Naive thymus-derived CD4-positive, alpha-beta T cell (primary cell): Measurements from ENCODE around the gene HECW1. TPM values are rescaled to one million over a fixed set of nuclear protein-coding genes. Genes with fewer than 3 reads are reported as not detected.
A peak's percentile ranks its signal among the peaks of the same experiment; 100 is the strongest.

ENCODE experiments used
- ATAC-seq: fragments of 150-1000 bp; cut with Tn5 transposase; 2 replicates; pipeline ENCODE4 v1.10.0; 2021; ENCODE audit warnings: mild to moderate bottlenecking, moderate library complexity
- CTCF ChIA-PET: fragments of 350-600 bp; sonication (Branson Sonifier 250); formaldehyde crosslinking; loops from one replicate; lab custom pipeline; 2021; ENCODE audit warnings: antibody characterized with exemption; lab: Charles Lee
- POLR2A ChIA-PET: fragments of 350-600 bp; sonication (Branson Sonifier 250); formaldehyde crosslinking; loops from one replicate; lab custom pipeline; 2021; ENCODE audit warnings: antibody characterized with exemption, inconsistent platforms; lab: Charles Lee
- DNase-seq, 9 donors: peaks; one replicate each; pipeline versions ENCODE4 v3.0.0 to v3.0.0-alpha.2; 2020 to 2022; ENCODE audit warnings: mixed read lengths in 1 of 9
- H3K27ac ChIP-seq: one replicate; pipeline ENCODE4 v1.7.0; 2013; ENCODE audit warnings: mild to moderate bottlenecking, low read depth, low read length, moderate library complexity
- H3K27me3 ChIP-seq, 2 donors: one replicate each; pipeline ENCODE4 v1.7.0; 2013; ENCODE audit warnings: low read length in 2 of 2, mild to moderate bottlenecking in 2 of 2, moderate library complexity in 2 of 2; ENCODE audit not compliant: control insufficient read depth in 2 of 2, insufficient read depth in 2 of 2
- H3K36me3 ChIP-seq, 3 experiments: 1 replicate in 2 of 3; 2 replicates in 1 of 3; pipeline ENCODE4 v1.7.0; 2013; ENCODE audit warnings: low read length in 3 of 3, mild to moderate bottlenecking in 3 of 3, moderate library complexity in 1 of 3; ENCODE audit not compliant: insufficient read depth in 3 of 3, control insufficient read depth in 2 of 3
- H3K4me1 ChIP-seq, 2 donors: one replicate each; pipeline ENCODE4 v1.7.0; 2013; ENCODE audit warnings: low read length in 2 of 2, mild to moderate bottlenecking in 2 of 2, moderate library complexity in 1 of 2; ENCODE audit not compliant: control insufficient read depth in 2 of 2, insufficient read depth in 2 of 2
- H3K4me3 ChIP-seq: 2 replicates; pipeline ENCODE4 v1.7.0; 2013; ENCODE audit warnings: mild to moderate bottlenecking, low read length
- H3K9me3 ChIP-seq, 3 experiments: 1 replicate in 2 of 3; 2 replicates in 1 of 3; pipeline ENCODE4 v1.7.0; 2013; ENCODE audit warnings: low read length in 3 of 3; ENCODE audit not compliant: control insufficient read depth in 2 of 3
- H3K27ac Mint-ChIP-seq, 9 donors: one replicate each; pipeline ENCODE4 v1.8.0; 2020 to 2022; ENCODE audit warnings: mixed read lengths in 9 of 9, mild to moderate bottlenecking in 8 of 9, moderate library complexity in 5 of 9, inconsistent platforms in 2 of 9
- H3K27me3 Mint-ChIP-seq, 5 donors: one replicate each; pipeline ENCODE4 v1.8.0; 2021 to 2022; ENCODE audit warnings: mixed read lengths in 5 of 5, mild to moderate bottlenecking in 1 of 5
- H3K36me3 Mint-ChIP-seq, 5 donors: one replicate each; pipeline ENCODE4 v1.8.0; 2020 to 2022; ENCODE audit warnings: mixed read lengths in 5 of 5, mild to moderate bottlenecking in 3 of 5, inconsistent platforms in 1 of 5
- H3K4me1 Mint-ChIP-seq, 7 donors: one replicate each; pipeline ENCODE4 v1.8.0; 2020 to 2022; ENCODE audit warnings: mixed read lengths in 7 of 7, mild to moderate bottlenecking in 3 of 7, inconsistent platforms in 1 of 7
- H3K4me3 Mint-ChIP-seq, 10 donors: one replicate each; pipeline ENCODE4 v1.8.0; 2020 to 2022; ENCODE audit warnings: mild to moderate bottlenecking in 10 of 10, mixed read lengths in 10 of 10, moderate library complexity in 6 of 10, inconsistent platforms in 2 of 10
- H3K9me3 Mint-ChIP-seq, 11 donors: one replicate each; pipeline ENCODE4 v1.8.0; 2020 to 2022; ENCODE audit warnings: mixed read lengths in 11 of 11, mild to moderate bottlenecking in 4 of 11, inconsistent platforms in 1 of 11, moderate library complexity in 1 of 11
- intact Hi-C, 2 donors: fragments of 100-400 bp; cut with micrococcal nuclease; formaldehyde crosslinking; loops; one replicate each; pipeline ENCODE4 v1.15.1; 2023
- polyA plus RNA-seq, 2 donors: library from polyadenylated mRNA; unstranded; fragments of 300-500 nt; fragmentation: Illumina TruSeq; gene quantifications; one replicate each; pipeline ENCODE4 v1.2.3, GENCODE V29; 2021
- total RNA-seq, 6 experiments: library from RNA in 5 of 6; stranded (reverse) in 5 of 6; gene quantifications; 1 replicate in 5 of 6; 2 replicates in 1 of 6; pipeline ENCODE4 v1.2.3 and lab custom pipeline; 2021 to 2026

Gene HECW1
- total and polyA plus RNA-seq, 7 experiments from 2014 or later, result not detected

DNA sequence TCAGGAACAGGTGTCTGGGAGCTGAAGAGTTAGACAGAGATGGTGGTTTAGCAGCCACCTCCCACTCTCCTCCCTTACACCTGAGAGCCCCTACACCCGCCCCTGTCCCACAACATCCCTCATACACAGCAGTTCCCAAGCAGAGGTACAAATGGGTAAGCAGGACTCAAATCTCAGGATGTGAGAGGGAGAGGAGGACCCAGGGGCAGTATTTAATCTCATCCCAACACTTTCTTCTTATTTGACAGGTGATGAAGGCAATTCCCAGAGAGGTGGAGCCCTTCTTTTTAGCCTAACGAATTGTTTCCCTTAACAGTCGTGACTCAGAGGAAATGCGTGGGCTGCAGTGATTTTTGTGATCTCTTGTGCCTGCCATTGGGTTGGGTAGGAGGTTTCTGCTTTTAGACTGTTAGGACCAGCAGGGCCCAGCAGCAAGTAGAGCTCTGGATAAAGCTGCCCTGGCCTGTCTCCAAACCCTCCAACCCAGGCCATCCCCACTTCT is 191.3 kb downstream of the HECW1 start:
- Histone ChIP-seq H3K27ac (no peak overlapping the region), H3K27me3 (no peaks in the 10 kb centered on the region), H3K36me3 (no peaks in the 10 kb centered on the region), H3K9me3 (no peaks in the 10 kb centered on the region), H3K4me1 (no peaks in the 10 kb centered on the region), H3K4me3 (no peak overlapping the region)
- no peak for ATAC-seq
- H3K27ac Mint-ChIP-seq, result peak overlapping the region in 1 of 9 donors; percentile 61
- no peaks in the 10 kb centered on the region for H3K9me3 Mint-ChIP-seq
- peak in 2 of 9 donors; percentile 2 to 45 for DNase-seq
- intact Hi-C loops, result no loop called here
- peak overlapping the region in 2 of 10 donors; percentile 8 to 27 for H3K4me3 Mint-ChIP-seq
- CTCF ChIA-PET, result no interaction called here
- no peaks in the 10 kb centered on the region for H3K36me3 Mint-ChIP-seq
- H3K27me3 Mint-ChIP-seq, result peaks cover 0 to 7% (median 0%) of the 10 kb centered on the region in 5 donors
- POLR2A ChIA-PET, result no interaction called here
- H3K4me1 Mint-ChIP-seq, result peaks cover 0 to 30% (median 26%) of the 10 kb centered on the region in 7 donors

DNA sequence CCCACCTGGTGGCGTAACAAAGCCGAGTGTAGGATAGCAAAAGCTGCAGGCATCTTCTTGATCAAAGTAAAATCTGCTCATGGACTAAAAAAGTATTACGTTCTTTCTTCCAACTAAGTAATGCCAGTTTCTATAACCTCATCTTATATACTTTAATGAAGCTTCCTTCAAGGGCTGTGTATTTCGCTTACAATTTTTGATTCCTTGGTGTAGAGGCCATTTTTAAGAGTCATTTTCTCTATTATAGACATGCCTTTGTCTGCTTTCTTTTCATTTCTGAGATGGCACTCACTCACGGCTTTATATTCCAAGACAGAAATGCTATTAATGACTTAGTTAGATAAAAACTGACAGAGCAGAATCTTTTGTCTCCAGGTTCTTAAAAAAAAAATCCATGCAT is 194.0 kb downstream of the HECW1 start:
- Histone ChIP-seq H3K27ac (no peak overlapping the region), H3K36me3 (no peaks in the 10 kb centered on the region), H3K4me1 (no peaks in the 10 kb centered on the region), H3K9me3 (no peaks in the 10 kb centered on the region), H3K4me3 (no peak overlapping the region), H3K27me3 (no peaks in the 10 kb centered on the region)
- ChIA-PET POLR2A (no interaction called here), CTCF (no interaction called here)
- Mint-ChIP-seq H3K4me3 (no peak overlapping the region), H3K27ac (no peak overlapping the region), H3K9me3 (no peaks in the 10 kb centered on the region), H3K4me1 (peaks cover 0 to 30% (median 26%) of the 10 kb centered on the region in 7 donors), H3K27me3 (no peaks in the 10 kb centered on the region), H3K36me3 (no peaks in the 10 kb centered on the region)
- no peak for ATAC-seq
- intact Hi-C loops, result no loop called here
- DNase-seq, result no peak

- no peaks in the 10 kb centered on the region for H3K27me3 ChIP-seq
- H3K9me3 Mint-ChIP-seq, result no peaks in the 10 kb centered on the region
- intact Hi-C loops, result no loop called here
- no peaks in the 10 kb centered on the region for H3K9me3 ChIP-seq
- no peak for ATAC-seq
- CTCF ChIA-PET, result no interaction called here
- no peaks in the 10 kb centered on the region for H3K27me3 Mint-ChIP-seq
- H3K4me3 Mint-ChIP-seq, result no peak overlapping the region
- no peak overlapping the region for H3K27ac ChIP-seq
- H3K36me3 ChIP-seq, result no peaks in the 10 kb centered on the region
- no peaks in the 10 kb centered on the region for H3K36me3 Mint-ChIP-seq
- no peaks in the 10 kb centered on the region for H3K4me1 ChIP-seq
- peaks cover 0 to 29% (median 25%) of the 10 kb centered on the region in 7 donors for H3K4me1 Mint-ChIP-seq
- DNase-seq, result no peak
- POLR2A ChIA-PET, result no interaction called here
- H3K4me3 ChIP-seq, result no peak overlapping the region
- H3K27ac Mint-ChIP-seq, result no peak overlapping the region
Measured at GRCh38 chr7:43307522-43307921, 195.1 kb downstream of the HECW1 start.

DNA sequence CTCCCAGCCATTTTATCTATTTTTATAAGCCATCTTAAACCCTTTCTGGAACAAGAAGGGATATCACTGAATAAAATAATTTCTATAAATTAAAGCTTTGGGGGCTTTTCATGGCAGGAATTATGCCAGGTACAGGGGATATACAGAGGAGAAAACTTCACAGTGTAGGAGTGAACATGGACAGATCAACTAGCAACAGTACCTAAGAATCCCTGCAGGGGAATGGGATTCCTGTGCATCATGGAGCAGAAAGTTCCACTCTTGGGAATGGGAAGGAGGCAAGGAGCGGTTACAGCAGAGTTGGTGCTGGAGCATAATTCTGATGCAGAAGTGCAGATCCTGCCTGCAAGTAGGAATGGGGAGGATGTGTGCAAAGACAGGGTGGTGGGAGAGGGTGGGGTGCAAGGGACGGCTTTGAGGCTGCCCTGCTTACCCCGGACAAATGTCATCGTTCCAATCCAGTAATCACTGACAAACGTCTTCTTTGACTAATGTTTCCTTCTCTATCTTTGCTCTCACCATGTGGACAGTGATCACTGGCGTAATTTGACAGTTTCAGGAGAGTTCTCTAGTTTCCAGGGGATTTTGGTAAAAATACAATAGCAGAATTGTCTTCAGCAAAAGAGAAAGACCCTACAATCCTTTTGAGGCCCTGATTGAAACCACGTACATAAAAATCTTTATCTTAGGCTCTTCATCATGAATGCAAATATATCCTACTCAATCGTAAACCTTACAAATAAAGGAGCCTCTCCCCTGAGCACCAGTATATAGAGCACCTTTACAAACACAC is 196.7 kb downstream of the HECW1 start:
- CTCF ChIA-PET, result no interaction called here
- H3K27me3 Mint-ChIP-seq, result no peaks in the 10 kb centered on the region
- intact Hi-C loops, result loop anchor here in 1 of 2 donors (2.0 kb wide), 1 partner anchor 62 kb away; no protein-coding TSS in a partner anchor
- Histone ChIP-seq H3K27me3 (no peaks in the 10 kb centered on the region), H3K9me3 (no peaks in the 10 kb centered on the region), H3K4me1 (no peaks in the 10 kb centered on the region), H3K4me3 (no peak overlapping the region), H3K36me3 (no peaks in the 10 kb centered on the region), H3K27ac (no peak overlapping the region)
- DNase-seq, result no peak
- H3K27ac Mint-ChIP-seq, result no peak overlapping the region
- no peak overlapping the region for H3K4me3 Mint-ChIP-seq
- H3K36me3 Mint-ChIP-seq, result no peaks in the 10 kb centered on the region
- ATAC-seq, result no peak
- H3K4me1 Mint-ChIP-seq, result peaks cover 0 to 16% (median 11%) of the 10 kb centered on the region in 7 donors
- H3K9me3 Mint-ChIP-seq, result no peaks in the 10 kb centered on the region
- POLR2A ChIA-PET, result no interaction called here

- H3K4me1 Mint-ChIP-seq, result peaks cover 0 to 19% (median 16%) of the 10 kb centered on the region in 7 donors
- H3K27me3 Mint-ChIP-seq, result no peaks in the 10 kb centered on the region
- DNase-seq (no peak), ATAC-seq (no peak)
- POLR2A ChIA-PET, result no interaction called here
- no peaks in the 10 kb centered on the region for H3K36me3 Mint-ChIP-seq
- no peak overlapping the region for H3K27ac Mint-ChIP-seq
- peaks cover 0 to 1% (median 0%) of the 10 kb centered on the region in 11 donors for H3K9me3 Mint-ChIP-seq
- intact Hi-C loops, result loop anchor here in 1 of 2 donors (2.0 kb wide), 1 partner anchor 61 kb away; no protein-coding TSS in a partner anchor
- no peaks in the 10 kb centered on the region for H3K4me1 ChIP-seq
- CTCF ChIA-PET, result no interaction called here
- no peaks in the 10 kb centered on the region for H3K36me3 ChIP-seq
- no peak overlapping the region for H3K27ac ChIP-seq
- no peaks in the 10 kb centered on the region for H3K27me3 ChIP-seq
- H3K9me3 ChIP-seq, result no peaks in the 10 kb centered on the region
- no peak overlapping the region for H3K4me3 Mint-ChIP-seq
- no peak overlapping the region for H3K4me3 ChIP-seq
Measured at GRCh38 chr7:43309706-43310022, 197.2 kb downstream of the HECW1 start.

DNA sequence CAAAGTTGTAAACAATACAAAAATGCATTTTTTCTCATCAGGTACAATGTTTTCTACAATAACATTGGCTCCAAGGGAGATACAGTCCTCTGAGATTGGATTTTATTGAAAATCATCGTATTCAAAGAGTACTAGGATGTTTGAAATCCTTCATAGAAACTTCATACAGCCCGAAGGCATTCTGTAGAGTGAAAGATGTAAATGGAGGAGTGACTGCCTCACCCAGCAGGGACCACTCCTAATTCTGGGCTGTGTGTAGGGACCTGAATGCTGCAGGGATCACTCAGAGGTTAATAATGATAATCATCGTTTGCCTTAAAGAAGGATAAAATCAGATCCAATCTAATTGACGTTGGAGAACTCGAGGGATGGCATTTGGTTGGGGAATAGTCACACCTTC is 198.6 kb downstream of the HECW1 start:
- Histone ChIP-seq H3K27ac (no peak overlapping the region), H3K4me1 (no peaks in the 10 kb centered on the region), H3K4me3 (no peak overlapping the region), H3K27me3 (no peaks in the 10 kb centered on the region), H3K36me3 (no peaks in the 10 kb centered on the region), H3K9me3 (no peaks in the 10 kb centered on the region)
- peaks cover 0 to 14% (median 12%) of the 10 kb centered on the region in 7 donors for H3K4me1 Mint-ChIP-seq
- CTCF ChIA-PET, result no interaction called here
- H3K9me3 Mint-ChIP-seq, result peaks cover 0 to 1% (median 0%) of the 10 kb centered on the region in 11 donors
- H3K4me3 Mint-ChIP-seq, result no peak overlapping the region
- ATAC-seq (no peak), DNase-seq (no peak)
- H3K27ac Mint-ChIP-seq, result no peak overlapping the region
- POLR2A ChIA-PET, result no interaction called here
- no peaks in the 10 kb centered on the region for H3K27me3 Mint-ChIP-seq
- intact Hi-C loops, result no loop called here
- no peaks in the 10 kb centered on the region for H3K36me3 Mint-ChIP-seq

GRCh38 chr7:43311694-43312093 is 199.2 kb downstream of the HECW1 start:
- H3K4me3 ChIP-seq, result no peak overlapping the region
- Mint-ChIP-seq H3K4me1 (peaks cover 0 to 14% (median 11%) of the 10 kb centered on the region in 7 donors), H3K27me3 (peaks cover 0 to under 1% (median 0%) of the 10 kb centered on the region in 5 donors), H3K27ac (no peak overlapping the region), H3K4me3 (no peak overlapping the region), H3K9me3 (peaks cover 0 to 1% (median 0%) of the 10 kb centered on the region in 11 donors), H3K36me3 (no peaks in the 10 kb centered on the region)
- CTCF ChIA-PET, result no interaction called here
- no peak for ATAC-seq
- H3K27ac ChIP-seq, result no peak overlapping the region
- POLR2A ChIA-PET, result no interaction called here
- H3K36me3 ChIP-seq, result no peaks in the 10 kb centered on the region
- DNase-seq, result no peak
- H3K4me1 ChIP-seq, result no peaks in the 10 kb centered on the region
- intact Hi-C loops, result no loop called here
- H3K27me3 ChIP-seq, result no peaks in the 10 kb centered on the region
- no peaks in the 10 kb centered on the region for H3K9me3 ChIP-seq
